Stromal cell of bone marrow (primary cell): ENCODE data around the gene TP53I13.

Experiments used
- DNase-seq: peaks from one replicate; pipeline ENCODE4 v3.0.0-alpha.2; 2012; ENCODE audit warnings: low read depth

The TP53I13 gene

DNA sequence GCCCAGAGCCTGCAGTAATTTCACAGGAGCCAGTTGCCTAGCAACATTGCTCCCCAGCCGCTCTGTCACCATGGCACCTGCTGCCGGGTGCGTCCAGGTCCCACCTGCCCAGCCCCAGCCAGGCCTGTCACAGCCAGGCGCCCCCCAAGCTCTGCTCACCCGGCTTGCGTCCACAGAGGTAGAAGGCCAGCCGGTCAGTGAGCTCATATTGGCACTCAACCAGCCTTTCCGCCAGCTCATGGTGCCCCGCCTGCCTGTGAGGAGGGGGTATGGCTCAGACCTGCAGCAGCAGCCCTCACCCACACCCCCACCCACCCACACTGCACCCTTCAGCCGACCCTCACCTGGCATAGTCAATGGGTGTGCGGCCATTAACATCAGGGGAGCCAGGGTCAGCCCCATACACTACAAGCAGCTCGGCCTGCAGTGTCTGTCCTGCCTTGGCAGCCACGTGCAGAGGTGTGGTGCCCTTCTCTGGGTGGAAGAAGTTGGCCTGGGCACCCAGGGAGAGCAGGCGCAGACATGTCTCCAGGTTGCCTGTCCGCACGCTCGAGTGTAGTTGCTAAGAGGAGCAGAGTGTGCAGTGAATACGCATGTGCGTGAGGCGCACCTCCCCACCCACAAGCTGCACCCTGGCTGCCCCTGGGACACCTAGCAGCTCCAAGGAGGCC, 13.2 kb downstream of the TP53I13 start:
- DNase-seq = no peak

DNA sequence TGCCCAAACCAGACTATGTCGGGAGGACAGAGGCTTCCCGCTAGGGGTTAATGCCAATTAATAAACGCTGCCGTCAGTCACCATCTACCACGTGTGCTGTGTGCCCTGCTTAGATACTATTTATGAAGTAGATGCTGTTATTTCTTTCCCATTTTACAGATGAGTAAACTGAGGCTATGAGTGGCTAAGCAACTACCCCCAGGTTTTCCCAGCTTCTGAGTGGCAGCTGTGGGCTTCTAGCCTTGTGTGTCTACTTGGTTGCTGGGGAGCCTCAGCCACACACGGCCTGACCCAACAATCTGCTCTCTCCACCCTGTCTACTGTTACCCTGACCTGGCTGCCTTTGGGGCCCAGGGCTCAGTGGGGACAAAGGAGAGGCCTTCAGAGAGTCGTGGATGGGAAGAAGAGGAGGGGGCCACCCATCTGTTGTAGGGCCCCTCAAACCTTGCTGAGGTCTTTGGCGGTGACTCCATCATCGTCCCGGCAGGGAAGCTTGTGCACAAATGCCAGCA, 13.8 kb downstream of the TP53I13 start:
- no peak for DNase-seq

DNA sequence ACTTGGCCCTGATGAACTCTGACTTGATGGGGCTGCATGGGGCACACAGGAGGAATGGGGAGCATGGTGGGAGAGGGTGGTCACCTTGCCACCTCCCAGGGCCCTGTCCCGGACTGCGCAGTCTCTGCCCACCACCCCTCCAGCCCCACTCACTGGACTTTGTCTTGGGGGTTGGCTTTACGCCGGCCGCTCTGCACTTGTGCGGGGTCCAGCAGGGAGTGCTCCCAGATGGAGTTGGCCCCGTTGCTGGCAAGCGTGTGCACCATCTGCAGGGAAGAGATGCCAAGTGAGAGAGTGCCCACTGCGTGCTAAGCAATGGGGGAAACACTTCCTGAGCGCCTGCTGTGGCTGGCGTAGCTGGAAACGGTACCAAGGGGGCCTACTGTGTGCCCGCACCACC, 14.3 kb downstream of the TP53I13 start:
- no peak for DNase-seq

DNA sequence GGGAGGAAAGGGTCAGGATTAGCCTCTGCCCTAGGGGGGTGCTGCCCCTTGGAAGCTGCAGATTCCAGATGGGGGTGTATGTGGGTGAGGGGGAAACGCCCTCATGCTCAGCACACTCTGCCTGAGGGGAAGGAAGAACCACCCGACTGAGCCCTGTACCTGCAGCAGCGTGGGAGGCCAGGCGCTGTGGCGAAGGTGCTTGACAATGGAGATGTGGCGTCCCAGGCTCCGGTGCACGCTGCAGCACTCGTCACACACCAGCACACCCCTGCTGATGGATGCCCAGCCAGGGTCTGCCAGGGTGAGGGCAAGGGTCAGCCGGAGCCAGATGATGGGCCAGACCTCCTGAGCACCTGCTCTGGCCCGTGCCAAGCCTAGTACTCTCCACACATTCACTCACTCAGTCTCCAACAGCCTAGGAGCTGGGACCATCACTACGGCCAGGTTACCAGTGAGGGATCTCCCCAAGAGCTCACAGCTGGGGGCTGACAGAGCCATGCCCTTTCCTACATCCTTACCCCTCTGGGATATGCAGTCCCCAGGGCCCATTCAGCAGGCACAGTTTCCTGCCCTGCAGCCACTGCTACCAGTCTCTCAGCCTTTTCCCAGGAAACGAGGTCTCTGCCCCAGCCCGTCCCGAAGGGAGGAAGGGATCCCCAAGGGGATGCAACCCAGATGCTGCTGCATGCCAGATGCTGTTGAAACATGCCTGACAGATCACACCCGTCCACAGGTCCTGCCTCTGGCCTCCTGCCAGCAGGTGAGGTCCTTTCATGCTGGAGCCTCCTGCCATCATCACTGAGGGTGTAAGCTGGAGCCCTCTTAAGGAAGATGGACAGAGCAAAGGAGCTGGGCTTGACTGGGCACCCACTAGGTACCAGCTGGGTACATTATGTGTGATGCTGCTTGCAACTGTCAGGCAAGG, 15.1 kb downstream of the TP53I13 start:
- no peak for DNase-seq

DNA sequence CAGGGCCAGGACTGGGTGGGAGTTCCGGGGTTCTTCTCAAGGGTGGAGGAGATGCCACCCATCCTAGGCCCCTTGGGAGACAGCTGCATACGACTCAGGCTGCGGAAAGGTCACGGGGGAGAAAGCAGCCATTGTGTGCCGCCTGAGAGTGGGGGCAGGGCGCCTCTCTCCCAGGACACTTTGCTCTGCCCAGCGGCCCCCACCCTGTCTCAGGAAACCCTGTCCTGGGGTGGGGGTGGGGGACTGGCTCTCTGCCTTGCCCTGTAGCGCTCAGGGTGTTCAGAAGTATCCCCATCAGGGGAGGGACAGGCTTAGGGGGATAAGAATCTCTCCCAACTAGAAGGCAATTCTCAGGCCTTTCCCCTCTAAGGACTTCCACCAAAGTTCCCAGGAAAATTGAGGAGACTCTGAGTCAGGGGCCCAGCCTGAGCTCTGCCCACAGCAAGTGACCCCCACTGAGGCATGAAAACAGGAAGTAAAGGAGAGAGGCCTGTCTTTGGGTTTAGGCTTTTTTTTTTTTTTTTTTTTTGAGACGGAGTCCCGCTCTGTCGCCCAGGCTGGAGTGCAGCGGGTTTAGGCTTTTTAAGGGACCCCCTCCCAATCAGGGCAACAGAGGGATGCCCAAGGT, 16.1 kb downstream of the TP53I13 start:
- DNase-seq = no peak

DNA sequence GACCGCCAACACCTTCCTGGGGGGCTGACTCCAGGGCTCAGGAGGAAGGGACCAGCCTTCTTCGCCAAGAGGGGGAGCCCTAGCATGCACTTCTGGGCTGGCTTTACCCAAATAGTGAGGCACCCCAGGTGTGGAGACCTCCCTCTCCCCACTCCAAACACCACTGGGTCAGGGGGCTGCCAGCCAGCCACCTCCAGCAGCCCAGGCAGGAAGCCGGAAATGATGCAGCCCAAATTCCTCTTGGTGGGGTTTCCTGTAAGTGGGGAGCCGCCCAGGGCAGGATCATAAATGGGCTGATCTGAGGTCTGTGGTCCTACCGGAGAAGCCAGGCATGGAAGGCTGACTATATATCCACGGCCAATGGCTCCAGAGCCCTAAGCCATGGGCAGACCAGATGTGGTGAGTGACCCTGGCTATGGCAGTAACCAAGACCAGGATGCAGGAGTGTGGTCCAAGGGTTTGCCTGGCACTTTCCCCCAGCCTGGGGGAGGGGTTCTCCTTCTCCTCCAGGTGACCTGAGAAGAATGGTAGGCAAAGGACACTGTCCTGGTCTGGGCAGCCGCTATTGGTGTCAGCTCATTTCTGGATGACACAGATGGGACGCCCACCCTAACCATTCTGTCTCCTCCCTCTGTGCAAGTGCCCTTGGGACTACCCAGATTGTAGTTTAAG, 16.7 kb downstream of the TP53I13 start:
- DNase-seq = no peak

DNA sequence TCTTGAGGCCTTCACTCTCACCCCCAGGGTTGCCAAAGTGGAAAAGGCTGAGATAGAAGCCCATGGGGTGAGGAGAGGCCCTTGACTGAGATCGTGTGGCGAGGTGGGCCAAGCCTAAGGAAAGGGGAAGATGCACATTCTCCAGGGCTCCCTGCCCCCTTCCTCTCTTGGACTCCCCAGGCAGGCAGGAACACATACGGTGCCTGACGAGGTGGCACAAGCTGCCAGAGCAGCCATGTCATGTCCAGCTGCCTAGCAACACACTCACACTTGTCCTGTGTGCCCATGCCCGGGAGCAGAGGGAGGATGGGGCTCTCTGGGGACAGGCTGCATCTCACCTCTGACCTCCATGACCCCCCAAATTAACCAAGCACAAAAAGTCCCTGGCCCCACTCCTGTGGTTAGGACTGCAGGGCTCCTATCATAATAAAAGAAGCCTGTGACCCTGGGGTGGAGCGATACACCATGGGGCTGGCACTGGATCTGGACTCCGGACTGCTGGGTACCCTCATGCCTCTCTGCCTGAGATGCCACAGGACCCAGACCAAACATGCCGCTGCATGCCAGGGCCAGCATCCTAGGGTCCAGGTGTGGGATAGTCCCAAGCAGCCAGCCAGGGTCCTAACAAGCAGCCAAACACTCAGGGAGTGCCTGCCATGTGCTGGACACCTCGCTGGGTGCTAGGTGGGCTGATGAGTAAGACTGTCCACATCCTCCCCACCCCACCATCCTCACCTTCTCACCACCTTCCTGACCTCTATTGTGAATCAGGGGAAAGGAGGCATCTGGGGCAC, 18.4 kb downstream of the TP53I13 start:
- DNase-seq = no peak

DNA sequence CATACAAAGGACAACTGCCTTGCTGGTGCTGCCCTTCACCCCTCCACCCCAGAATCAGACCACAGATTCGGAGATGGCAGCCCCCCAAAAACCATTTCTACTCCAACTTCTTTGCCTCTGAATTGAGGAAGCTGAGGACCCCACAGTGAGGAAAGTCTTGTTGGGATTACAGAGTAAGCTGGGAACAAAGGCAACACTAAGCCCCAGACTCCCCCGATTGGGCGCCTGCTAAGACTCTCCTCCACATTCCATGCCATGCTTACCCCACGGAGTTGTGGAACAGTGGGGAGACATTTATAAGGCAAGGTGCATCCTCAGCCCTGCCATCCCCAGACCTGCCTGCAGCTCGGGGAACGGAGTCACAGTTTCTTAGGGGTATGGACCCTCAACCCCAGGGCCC, 19.1 kb downstream of the TP53I13 start:
- no peak for DNase-seq

DNA sequence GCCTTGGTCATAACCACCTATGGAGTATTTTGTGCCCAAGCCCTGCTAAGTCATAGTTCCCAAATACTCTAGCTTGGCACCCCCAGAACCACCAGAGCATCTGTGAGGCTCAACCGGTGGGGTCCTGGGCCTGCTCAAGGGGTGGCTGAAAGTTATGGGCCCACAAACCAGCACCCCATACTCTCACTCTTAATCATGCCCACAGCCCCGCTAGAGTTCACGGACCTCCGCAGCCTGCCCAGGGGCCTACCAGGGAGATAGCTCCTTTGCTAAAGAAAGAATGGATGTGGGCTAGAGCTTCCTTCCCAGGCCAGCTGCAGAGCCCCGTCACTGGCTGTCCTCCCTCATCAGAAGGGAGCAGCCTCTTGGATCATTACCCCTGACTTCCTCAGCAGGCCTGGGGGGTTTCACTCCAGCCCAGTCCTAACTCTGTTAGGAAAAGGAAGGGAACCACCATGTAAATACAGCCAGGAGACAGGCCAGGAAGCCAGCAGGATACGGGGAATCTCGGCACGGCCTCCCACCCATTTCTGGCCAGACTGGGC, 19.6 kb downstream of the TP53I13 start:
- no peak for DNase-seq

DNA sequence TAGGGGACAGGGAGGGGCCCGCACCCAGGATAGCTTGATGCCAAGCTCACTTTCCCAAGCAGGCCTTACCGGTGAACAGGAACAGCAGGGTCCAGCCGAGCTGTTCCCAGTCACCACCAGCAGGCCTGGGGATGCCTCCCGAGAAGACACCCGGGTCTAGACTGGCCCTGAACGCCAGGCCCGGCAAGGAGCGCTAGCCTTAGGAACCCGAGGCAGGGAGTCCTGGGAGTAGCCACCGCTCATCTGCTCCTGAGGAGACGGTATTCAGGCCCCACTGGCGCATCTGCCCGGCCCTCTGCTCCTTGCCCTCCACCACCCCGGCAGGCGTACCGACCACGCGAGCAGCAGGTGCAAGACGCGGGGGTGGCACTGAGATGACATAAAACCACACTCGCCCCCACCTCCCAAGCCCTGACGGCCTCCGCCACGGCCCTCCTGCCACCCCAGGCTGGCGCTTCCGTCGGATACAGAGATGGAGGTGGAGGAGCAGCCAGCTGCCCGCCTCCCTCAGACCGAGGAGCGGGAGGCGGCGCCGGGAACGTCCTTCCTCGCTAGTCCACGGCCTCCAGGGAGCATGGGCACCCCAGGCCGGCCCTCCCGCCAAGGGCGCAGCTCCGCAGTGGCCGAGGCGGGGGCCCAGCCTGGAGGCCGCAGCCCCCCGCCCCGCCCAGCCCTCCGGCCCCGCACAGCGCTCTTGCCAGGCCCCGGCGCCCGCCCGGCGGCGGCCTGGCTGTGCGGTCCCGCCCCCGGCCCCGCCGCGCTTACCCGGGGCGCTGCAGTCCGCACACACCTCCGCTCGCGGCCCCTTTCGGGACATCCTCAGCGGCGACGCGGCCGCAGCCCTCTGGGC, 20.3 kb downstream of the TP53I13 start:
- no peak for DNase-seq

DNA sequence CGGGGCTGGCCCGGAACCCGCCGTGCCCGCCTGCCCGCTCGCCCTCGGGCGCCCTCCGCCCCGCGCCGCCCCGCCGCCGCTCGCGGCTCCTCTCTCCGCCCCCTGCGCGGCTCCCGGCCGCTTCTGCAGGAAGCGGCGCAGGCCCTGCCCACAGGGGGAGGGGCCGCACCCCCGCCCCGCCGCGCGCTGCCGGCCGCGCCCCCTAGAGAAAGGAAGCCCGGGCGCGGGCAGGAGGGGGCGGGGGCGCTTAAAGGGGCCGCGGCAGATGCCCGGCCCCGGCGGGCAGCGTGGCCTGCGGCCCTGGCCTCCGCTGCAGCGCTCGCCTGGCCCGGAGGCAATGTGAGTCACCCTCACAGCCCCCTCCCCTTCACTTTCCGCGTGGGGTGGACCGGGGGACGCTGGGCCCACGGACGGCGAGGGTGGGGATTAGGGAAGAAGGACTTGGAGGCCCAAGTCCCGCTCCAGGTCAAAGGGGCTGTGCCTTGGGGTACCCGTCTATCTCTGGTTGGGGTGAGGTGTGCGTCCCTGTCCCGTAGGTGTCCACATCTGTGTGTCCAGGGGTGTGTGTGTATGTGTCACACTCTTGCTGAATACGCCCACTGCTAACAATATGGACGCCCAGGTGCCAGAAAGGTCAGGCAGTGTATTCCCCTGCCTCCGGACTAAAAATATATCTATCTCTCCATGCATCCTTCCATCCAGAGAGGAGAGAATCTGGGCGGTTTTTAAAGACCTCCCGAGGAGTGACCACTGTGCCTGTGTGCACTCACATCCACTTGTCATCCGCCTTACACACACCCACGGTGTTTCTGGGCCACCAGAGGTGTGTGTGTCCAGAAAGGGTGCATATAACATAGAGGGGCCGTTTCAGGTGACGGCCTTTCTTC, 21.3 kb downstream of the TP53I13 start, which contains the start of gene GIT1:
Gene GIT1, minus strand, starts transcription at position 125 of the 887 bp plus-strand sequence. CDS start 270 bp downstream, outside the sequence.
- DNase-seq = peak; percentile 76

DNA sequence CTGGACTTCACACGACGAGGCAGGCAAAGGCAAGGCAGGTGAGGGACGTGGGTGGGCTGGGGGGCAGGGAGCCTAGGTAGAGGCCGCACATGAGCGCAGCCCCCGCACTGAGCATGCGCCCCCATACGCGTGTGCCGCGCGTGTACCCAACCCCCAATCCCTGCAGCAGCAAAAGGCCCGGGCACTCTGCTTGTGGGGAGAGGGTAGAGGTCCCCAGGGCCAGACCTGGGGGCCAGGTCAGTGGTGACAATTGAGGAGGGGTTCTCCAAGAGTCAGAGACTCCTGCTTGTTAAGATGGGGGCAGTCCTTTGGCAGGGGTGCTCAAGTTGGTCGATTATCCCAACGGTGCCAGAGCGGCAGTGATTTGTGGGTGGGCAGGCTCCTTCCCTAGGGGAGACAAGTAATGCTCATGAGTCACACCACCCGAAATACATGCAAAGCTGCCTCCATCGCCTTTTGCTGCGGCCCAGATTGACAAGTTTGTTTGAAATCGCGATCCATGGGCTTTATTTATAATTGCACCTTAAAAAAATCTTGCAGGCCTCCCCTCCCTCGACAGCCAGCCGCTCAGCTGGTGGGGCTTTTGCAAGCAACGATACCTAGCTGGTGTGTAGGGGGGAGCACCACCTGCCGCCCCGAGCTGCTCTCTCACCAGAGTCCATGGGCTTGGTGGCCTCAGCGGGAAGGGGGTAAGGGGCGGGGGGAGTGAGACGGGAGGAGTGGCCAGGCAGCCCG, 22.1 kb downstream of the TP53I13 start:
- DNase-seq = no peak

DNA sequence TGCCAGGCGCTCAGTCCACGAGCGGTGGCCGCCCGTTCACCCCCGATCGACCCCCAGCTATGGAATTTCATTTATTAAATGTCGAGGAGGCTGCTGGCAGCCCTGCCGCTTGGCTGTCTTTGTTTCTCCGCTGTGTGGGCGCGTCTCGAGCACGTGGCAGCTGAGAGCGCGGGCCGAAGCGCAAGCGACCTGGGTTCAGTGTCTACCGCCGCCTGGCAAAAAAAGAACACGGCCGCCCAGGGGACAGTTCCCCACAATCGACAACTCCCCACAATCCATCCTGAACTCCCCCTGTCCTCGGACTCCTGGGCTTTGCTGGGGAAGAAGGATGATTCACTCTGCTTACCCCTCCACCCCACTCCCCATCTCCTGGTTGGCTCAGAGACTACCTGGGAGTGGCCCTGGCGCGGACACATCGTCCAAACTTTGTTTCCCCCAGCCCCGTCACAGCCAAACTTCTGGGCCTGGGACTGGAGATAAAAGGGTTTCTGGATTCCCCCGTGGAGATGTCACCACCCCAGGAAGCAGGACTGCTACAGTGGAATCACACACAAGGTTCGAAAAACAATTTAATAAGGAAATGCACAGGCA, 22.7 kb downstream of the TP53I13 start:
- no peak for DNase-seq

DNA sequence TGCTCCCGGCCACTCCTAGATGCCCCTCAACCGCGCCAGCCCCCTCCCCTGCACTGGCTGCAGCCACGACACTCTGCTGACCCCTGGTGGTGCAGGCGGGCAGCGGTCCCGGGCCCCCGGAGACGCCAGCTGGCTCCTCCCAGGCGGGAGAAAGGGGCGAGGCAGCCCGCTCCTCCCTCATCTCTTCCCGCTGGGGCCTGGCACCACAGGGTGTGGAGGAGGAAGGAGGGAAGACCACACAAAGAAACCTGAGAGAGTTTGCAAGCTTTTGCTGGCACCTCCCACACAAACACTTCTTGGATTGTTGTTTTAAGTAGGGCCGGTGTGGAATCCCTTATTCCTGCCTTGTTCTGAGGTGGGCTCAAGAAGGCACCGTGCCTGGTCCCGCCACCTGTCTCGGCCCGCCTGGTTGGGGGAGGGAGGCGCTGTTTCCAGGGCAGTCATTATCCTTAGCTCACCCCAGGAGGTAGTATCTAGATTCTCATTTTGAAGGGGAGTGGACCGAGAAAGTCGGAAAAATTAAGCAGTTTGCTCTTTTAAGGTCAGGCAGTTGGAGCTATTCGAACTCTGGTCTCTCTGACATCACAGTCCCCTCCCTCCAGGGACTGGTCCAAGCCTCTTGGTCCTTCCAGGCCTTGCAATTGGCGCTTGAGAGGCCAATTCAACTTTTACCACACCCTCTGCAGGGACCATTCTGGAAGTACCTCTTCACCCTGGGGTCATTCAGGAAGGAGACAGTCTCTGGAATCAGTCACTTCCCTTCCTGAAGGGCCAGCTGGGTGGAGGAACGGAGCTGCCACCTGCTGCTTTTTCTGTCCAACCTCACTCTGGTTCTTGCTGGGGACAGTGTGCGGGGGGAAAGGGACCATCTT, 23.5 kb downstream of the TP53I13 start:
- no peak for DNase-seq

DNA sequence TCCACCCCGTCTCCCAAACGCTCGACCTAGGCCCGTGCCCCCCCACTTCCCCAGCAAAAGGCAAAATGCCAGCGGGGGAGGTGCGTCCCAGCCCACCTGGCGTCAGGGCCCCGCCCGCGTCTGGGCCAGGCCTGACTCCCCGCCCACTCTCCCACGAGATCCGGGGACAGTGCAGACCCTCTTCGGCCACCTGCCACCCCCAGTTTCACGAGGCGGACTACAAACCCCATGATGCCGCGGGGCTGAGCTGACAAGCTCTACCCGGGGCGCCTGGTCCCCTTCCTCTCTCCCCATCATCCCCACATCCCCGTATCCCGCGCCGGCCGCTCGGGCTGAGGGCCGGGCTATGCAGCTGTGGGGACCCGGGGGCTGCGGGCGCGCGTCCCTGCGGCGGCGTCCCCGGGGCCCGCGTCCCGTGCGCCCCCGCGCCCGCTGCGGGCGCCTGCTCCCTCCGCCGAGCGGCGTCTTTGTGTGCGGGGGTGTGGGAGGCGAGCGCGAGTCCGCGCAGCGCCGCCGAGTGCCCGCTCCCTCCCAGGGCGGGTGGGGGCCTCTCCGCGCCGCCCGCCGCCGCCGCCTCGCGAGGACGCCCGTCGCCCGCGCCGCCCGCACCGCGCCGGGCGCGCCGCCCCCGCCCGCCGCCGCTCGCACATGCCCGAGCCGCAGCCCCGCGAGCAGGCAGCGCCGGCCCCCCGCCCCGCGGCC, 24.5 kb downstream of the TP53I13 start, which contains the start of gene ANKRD13B:
Gene ANKRD13B, plus strand, starts transcription at position 283 of the 702 bp plus-strand sequence. CDS start 490 bp downstream, outside the sequence.
- no peak for DNase-seq
